H1 (cell line): ENCODE data around the gene MYL5. TPM values are rescaled to one million over a fixed set of nuclear protein-coding genes. Genes with fewer than 3 reads are reported as not detected.

Experiments used
- CTCF ChIA-PET: fragments of 300-600 bp; sonication (Branson Sonifier 250); formaldehyde crosslinking; loops from one replicate; lab custom pipeline; 2021; ENCODE audit not compliant: partially characterized antibody; lab: Charles Lee
- POLR2A ChIA-PET: fragments of 300-600 bp; sonication (Branson Sonifier 250); formaldehyde crosslinking; loops from one replicate; lab custom pipeline; 2021; ENCODE audit warnings: inconsistent platforms; ENCODE audit not compliant: partially characterized antibody; lab: Charles Lee
- DNase-seq, 2 experiments: peaks; one replicate each; pipeline versions ENCODE4 v3.0.0 to v3.0.0-alpha.2; 2010 to 2022; ENCODE audit warnings: low spot score in 2 of 2, low read depth in 1 of 2, mixed read lengths in 1 of 2
- FAIRE-seq: peaks from 2 replicates; lab custom pipeline; 2011; peaks lifted over from hg19 to GRCh38; lab: Jason Lieb, UNC
- H2AFZ ChIP-seq: 2 replicates; pipeline ENCODE4 v1.8.1; 2012; ENCODE audit warnings: low read length, inconsistent platforms
- H2AK5ac ChIP-seq: 2 replicates; pipeline ENCODE4 v1.6.1; 2013; ENCODE audit warnings: low read depth, low read length
- H2BK120ac ChIP-seq: replicated peaks from 2 replicates; pipeline ENCODE3; 2013; ENCODE audit warnings: low read depth, low read length, inconsistent platforms
- H2BK12ac ChIP-seq: 2 replicates; pipeline ENCODE4 v1.6.1; 2013; ENCODE audit warnings: low read depth, low read length
- H2BK15ac ChIP-seq: 2 replicates; pipeline ENCODE4 v1.6.1; 2013; ENCODE audit warnings: low read length
- H2BK20ac ChIP-seq: 2 replicates; pipeline ENCODE4 v1.6.1; 2013; ENCODE audit warnings: low read length
- H2BK5ac ChIP-seq: 2 replicates; pipeline ENCODE4 v1.6.1; 2013; ENCODE audit warnings: low read depth, low read length
- H3K14ac ChIP-seq: 2 replicates; pipeline ENCODE4 v1.6.1; 2013; ENCODE audit warnings: inconsistent platforms; ENCODE audit not compliant: insufficient read length
- H3K18ac ChIP-seq: 2 replicates; pipeline ENCODE4 v1.6.1; 2013; ENCODE audit warnings: low read length; ENCODE audit errors: extremely low read depth
- H3K23ac ChIP-seq: 2 replicates; pipeline ENCODE4 v1.6.1; 2013; ENCODE audit warnings: inconsistent platforms; ENCODE audit not compliant: insufficient read length
- H3K23me2 ChIP-seq: 2 replicates; pipeline ENCODE4 v1.6.1; 2013; ENCODE audit warnings: low read depth, low read length
- H3K27ac ChIP-seq: 2 replicates; pipeline ENCODE4 v1.6.1; 2011; ENCODE audit warnings: low read depth, low read length, inconsistent platforms
- H3K27me3 ChIP-seq, 4 experiments: replicated peaks in 1 of 4; 1 replicate in 1 of 4; 2 replicates in 3 of 4; pipeline versions ENCODE4 v1.6.1 to v1.8.1; 2011 to 2013; ENCODE audit warnings: low read length in 3 of 4, mild to moderate bottlenecking in 3 of 4, inconsistent platforms in 2 of 4, mixed read lengths in 2 of 4, moderate library complexity in 1 of 4; ENCODE audit not compliant: control insufficient read depth in 3 of 4, insufficient read depth in 3 of 4; ENCODE audit errors: extremely low read depth in 1 of 4
- H3K36me3 ChIP-seq, 4 experiments: 2 replicates each; pipeline versions ENCODE4 v1.6.1 to v1.8.1; 2011 to 2013; ENCODE audit warnings: mild to moderate bottlenecking in 4 of 4, low read length in 3 of 4, moderate library complexity in 2 of 4, control low read depth in 1 of 4, inconsistent platforms in 1 of 4; ENCODE audit not compliant: insufficient read depth in 4 of 4, control insufficient read depth in 2 of 4
- H3K4ac ChIP-seq: replicated peaks from 2 replicates; pipeline ENCODE3; 2013; ENCODE audit warnings: low read length, low read depth, mixed read lengths, inconsistent platforms; ENCODE audit not compliant: insufficient read length
- H3K4me1 ChIP-seq, 4 experiments: replicated peaks in 1 of 4; 1 replicate in 1 of 4; 2 replicates in 3 of 4; pipeline versions ENCODE4 v1.6.1 to v1.8.1; 2011 to 2013; ENCODE audit warnings: low read length in 3 of 4, inconsistent platforms in 2 of 4, mixed read lengths in 1 of 4; ENCODE audit not compliant: insufficient read depth in 4 of 4, control insufficient read depth in 3 of 4
- H3K4me2 ChIP-seq, 2 experiments: 2 replicates each; pipeline versions ENCODE4 v1.6.1 to v1.8.1; 2011 to 2013; ENCODE audit warnings: low read depth in 2 of 2, low read length in 2 of 2, control low read depth in 1 of 2, inconsistent platforms in 1 of 2, mild to moderate bottlenecking in 1 of 2; ENCODE audit not compliant: insufficient read depth in 1 of 2
- H3K4me3 ChIP-seq, 4 experiments: fragments of 200-600, 300-600 bp in 1 of 4; sonication (generic), shearing (Covaris generic), sonication (Bioruptor Twin) in 1 of 4; 2 replicates each; pipeline versions ENCODE4 v1.5.1 to v1.8.1; 2011 to 2016; ENCODE audit warnings: low read length in 4 of 4, low read depth in 3 of 4, control low read depth in 2 of 4, inconsistent platforms in 2 of 4, mild to moderate bottlenecking in 2 of 4, mixed read lengths in 1 of 4, moderate library complexity in 1 of 4; ENCODE audit not compliant: insufficient read depth in 2 of 4; ENCODE audit errors: extremely low read depth in 1 of 4
- H3K56ac ChIP-seq: replicated peaks from 2 replicates; pipeline ENCODE3; 2013; ENCODE audit warnings: low read depth, mild to moderate bottlenecking, mixed read lengths, low read length, inconsistent platforms; ENCODE audit not compliant: insufficient read length
- H3K79me1 ChIP-seq: 2 replicates; pipeline ENCODE4 v1.6.1; 2013; ENCODE audit warnings: low read depth, low read length, control low read depth
- H3K79me2 ChIP-seq, 2 experiments: 2 replicates each; pipeline versions ENCODE4 v1.6.1 to v1.8.1; 2012 to 2013; ENCODE audit warnings: low read length in 2 of 2, mild to moderate bottlenecking in 2 of 2, inconsistent platforms in 1 of 2; ENCODE audit not compliant: insufficient read depth in 2 of 2, control insufficient read depth in 1 of 2
- H3K9ac ChIP-seq, 4 experiments: replicated peaks in 1 of 4; 1 replicate in 1 of 4; 2 replicates in 3 of 4; pipeline versions ENCODE4 v1.6.1 to v1.8.1; 2011 to 2013; ENCODE audit warnings: low read depth in 3 of 4, low read length in 3 of 4, control low read depth in 2 of 4, mild to moderate bottlenecking in 2 of 4, moderate library complexity in 2 of 4, inconsistent platforms in 1 of 4; ENCODE audit errors: extremely low read depth in 1 of 4
- H3K9me3 ChIP-seq, 2 experiments: 2 replicates each; pipeline versions ENCODE4 v1.6.1 to v1.8.1; 2012 to 2013; ENCODE audit warnings: mild to moderate bottlenecking in 2 of 2, moderate library complexity in 2 of 2, control low read depth in 1 of 2, inconsistent platforms in 1 of 2, low read depth in 1 of 2, low read length in 1 of 2, mixed read lengths in 1 of 2; ENCODE audit not compliant: insufficient read depth in 2 of 2
- H4K20me1 ChIP-seq, 2 experiments: replicated peaks in 1 of 2; 2 replicates each; pipeline versions ENCODE3 to v1.8.1; 2011 to 2013; ENCODE audit warnings: inconsistent platforms in 2 of 2, low read length in 2 of 2, mild to moderate bottlenecking in 1 of 2; ENCODE audit not compliant: insufficient read depth in 2 of 2, control insufficient read depth in 1 of 2
- H4K5ac ChIP-seq: 2 replicates; pipeline ENCODE4 v1.6.1; 2013; ENCODE audit warnings: low read length, low read depth, mixed read lengths, inconsistent platforms; ENCODE audit not compliant: insufficient read length
- H4K8ac ChIP-seq: 2 replicates; pipeline ENCODE4 v1.8.0; 2013; ENCODE audit warnings: mild to moderate bottlenecking, moderate library complexity, low read length, inconsistent platforms; ENCODE audit not compliant: insufficient read depth; ENCODE audit errors: extremely low read depth
- H4K91ac ChIP-seq: replicated peaks from 2 replicates; pipeline ENCODE3; 2013; ENCODE audit warnings: low read length, mixed read lengths, inconsistent platforms; ENCODE audit not compliant: insufficient read length
- JUND ChIP-seq: IDR thresholded peaks from 2 replicates; pipeline ENCODE4 v1.6.1; 2011; ENCODE audit warnings: mild to moderate bottlenecking, improper control_type of control experiment, low read length
- KDM1A ChIP-seq: fragments of 200-600, 300-600 bp; sonication (generic); IDR thresholded peaks from 2 replicates; pipeline ENCODE4 v1.7.1; 2016; ENCODE audit warnings: mild to moderate bottlenecking, low read length, borderline replicate concordance
- RBBP5 ChIP-seq: IDR thresholded peaks from 2 replicates; pipeline ENCODE4 v1.7.1; 2012; ENCODE audit warnings: low read depth, mild to moderate bottlenecking, inconsistent platforms, low read length, moderate library complexity, borderline replicate concordance
- RNF2 ChIP-seq: fragments of 200-900, 300-1000 bp; sonication (generic); IDR thresholded peaks from 2 replicates; pipeline ENCODE4 v1.7.1; 2016; ENCODE audit warnings: borderline replicate concordance, low read depth, mild to moderate bottlenecking, antibody characterized with exemption, low read length; ENCODE audit not compliant: poor library complexity, severe bottlenecking; ENCODE audit errors: missing control alignments
- SIN3A ChIP-seq, 2 experiments: IDR thresholded peaks in 1 of 2; conservative IDR thresholded peaks in 1 of 2; 2 replicates each; pipeline ENCODE4 v1.6.1; 2011 to 2012; ENCODE audit warnings: low read length in 2 of 2, improper control_type of control experiment in 1 of 2, low read depth in 1 of 2, mild to moderate bottlenecking in 1 of 2
- SP1 ChIP-seq: IDR thresholded peaks from 2 replicates; pipeline ENCODE4 v1.6.1; 2011; ENCODE audit warnings: low read depth, low read length
- SP2 ChIP-seq: IDR thresholded peaks from 2 replicates; pipeline ENCODE4 v1.6.1; 2012; ENCODE audit warnings: mild to moderate bottlenecking, low read length, inconsistent platforms
- TAF1 ChIP-seq: IDR thresholded peaks from 2 replicates; pipeline ENCODE4 v1.6.1; 2011; ENCODE audit warnings: mild to moderate bottlenecking, low read depth, low read length
- WGBS, 2 experiments: shearing (Covaris generic) in 1 of 2; methylation state at CpG; one replicate each; pipeline versions ENCODE4 v1.1.6 to v1.1.7; 2013 to 2015; ENCODE audit warnings: low lambda C conversion rate in 2 of 2, mixed read lengths in 2 of 2, inconsistent platforms in 1 of 2, low coverage in 1 of 2, missing lambda C conversion rate in 1 of 2; ENCODE audit not compliant: insufficient replicate concordance in 2 of 2, insufficient coverage in 1 of 2, insufficient read length in 1 of 2; ENCODE audit errors: extremely low coverage in 1 of 2, missing lambda C conversion rate in 1 of 2; 5-methylcytosine and 5-hydroxymethylcytosine counted together
- polyA plus RNA-seq, 7 experiments: library from polyadenylated mRNA; depleted of rRNA in 3 of 7; stranded (reverse) in 5 of 7; unstranded in 2 of 7; fragments of >200 nt in 5 of 7; fragments of 200-250 nt in 2 of 7; gene quantifications; 1 replicate in 5 of 7; 2 replicates in 1 of 7; 4 replicates in 1 of 7; pipeline versions ENCODE4 v1.2.1 to v1.2.3, GENCODE V29; 2011 to 2013; ENCODE audit warnings: missing spikeins in 2 of 7, mixed read lengths in 2 of 7
- total RNA-seq: library from RNA; stranded (reverse); fragmentation: NEBNext Ultra II Directional; extraction: Animal tissue kit (Norgen Biotek cat#: 25700); gene quantifications from 2 replicates; pipeline ENCODE4 v1.2.1, GENCODE V29; 2021
- TF ChIP-seq, protein P1 (sequence below), 3 experiments: IDR thresholded peaks; 1 replicate in 2 of 3; 2 replicates in 1 of 3; pipeline versions ENCODE4 v1.5.1 to v1.6.1; 2011; ENCODE audit warnings: low read length in 3 of 3, mild to moderate bottlenecking in 3 of 3, inconsistent platforms in 2 of 3, low read depth in 1 of 3, moderate library complexity in 1 of 3; ENCODE audit not compliant: insufficient read depth in 1 of 3; ENCODE audit errors: control extremely low read depth in 1 of 3

The MYL5 gene
- total and polyA plus RNA-seq, 2 of the 8 experiments (the other 6 are each of a cell fraction or from before 2014, with no cell fraction given) = 5.7 to 6.8 TPM

DNA sequence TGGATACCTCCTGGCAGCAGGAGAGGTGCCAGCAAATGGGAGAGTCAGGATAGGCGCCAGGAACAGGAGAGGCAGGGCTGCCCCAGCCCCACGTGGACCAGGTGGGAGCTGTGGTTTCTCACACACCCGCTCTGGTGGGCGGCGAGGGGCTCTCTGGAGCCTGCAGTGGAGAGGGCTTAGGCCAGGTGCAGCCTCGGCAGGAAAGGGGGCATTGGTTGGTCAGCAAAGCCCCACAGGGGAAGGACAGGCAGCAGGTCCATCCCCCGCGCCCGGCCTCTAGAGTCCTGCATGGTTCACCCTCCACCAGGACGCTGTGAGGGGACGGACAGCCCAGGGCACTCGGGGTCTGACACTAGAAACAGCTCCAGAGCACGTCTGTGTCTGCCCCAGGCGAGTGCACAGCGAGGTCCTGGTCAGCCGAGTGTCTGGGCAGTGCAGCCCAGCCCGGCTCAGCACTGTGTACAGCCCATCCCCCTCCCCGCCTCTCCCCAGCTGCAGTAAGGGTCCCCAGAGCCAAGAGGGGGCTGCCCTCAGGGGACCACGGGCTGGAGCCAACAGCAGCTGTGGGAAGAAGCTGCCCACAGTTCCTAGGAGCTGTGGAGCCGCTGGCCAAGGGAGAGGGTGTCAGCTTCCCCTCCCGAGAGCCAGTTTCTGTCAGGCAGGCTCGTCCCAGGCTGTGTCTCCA, 8.4 kb upstream of the MYL5 start:
- DNase-seq = no peak
- TF ChIP-seq, protein P1, sequence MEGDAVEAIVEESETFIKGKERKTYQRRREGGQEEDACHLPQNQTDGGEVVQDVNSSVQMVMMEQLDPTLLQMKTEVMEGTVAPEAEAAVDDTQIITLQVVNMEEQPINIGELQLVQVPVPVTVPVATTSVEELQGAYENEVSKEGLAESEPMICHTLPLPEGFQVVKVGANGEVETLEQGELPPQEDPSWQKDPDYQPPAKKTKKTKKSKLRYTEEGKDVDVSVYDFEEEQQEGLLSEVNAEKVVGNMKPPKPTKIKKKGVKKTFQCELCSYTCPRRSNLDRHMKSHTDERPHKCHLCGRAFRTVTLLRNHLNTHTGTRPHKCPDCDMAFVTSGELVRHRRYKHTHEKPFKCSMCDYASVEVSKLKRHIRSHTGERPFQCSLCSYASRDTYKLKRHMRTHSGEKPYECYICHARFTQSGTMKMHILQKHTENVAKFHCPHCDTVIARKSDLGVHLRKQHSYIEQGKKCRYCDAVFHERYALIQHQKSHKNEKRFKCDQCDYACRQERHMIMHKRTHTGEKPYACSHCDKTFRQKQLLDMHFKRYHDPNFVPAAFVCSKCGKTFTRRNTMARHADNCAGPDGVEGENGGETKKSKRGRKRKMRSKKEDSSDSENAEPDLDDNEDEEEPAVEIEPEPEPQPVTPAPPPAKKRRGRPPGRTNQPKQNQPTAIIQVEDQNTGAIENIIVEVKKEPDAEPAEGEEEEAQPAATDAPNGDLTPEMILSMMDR (IDR thresholded peaks at IDR 0.05; ENCODE audit: control extremely low read depth in 1 of 3, insufficient read depth in 1 of 3, low read depth in 1 of 3, low read length in 3 of 3) = no peak
- TF ChIP-seq RBBP5 (no peak), TAF1 (no peak), JUND (no peak), RNF2 (no peak), SP1 (no peak), KDM1A (no peak), SP2 (no peak), SIN3A (conservative IDR thresholded peaks at IDR 0.05 in 1 of 2, IDR thresholded peaks at IDR 0.05 in 1 of 2; ENCODE audit: low read depth in 1 of 2, low read length in 2 of 2) (no peak)

More for the DNA sequence above, 8.4 kb upstream of the MYL5 start:
- Histone ChIP-seq H2BK5ac (no peak overlapping the region), H4K91ac (no peak overlapping the region), H2BK120ac (no peak overlapping the region), H3K4me1 (no peaks in the 10 kb centered on the region; a peak in 1 of 7 replicates), H4K20me1 (peaks cover 0 to 5% of the 10 kb centered on the region in 2 experiments), H3K4me2 (no peak overlapping the region), H3K79me2 (no peaks in the 10 kb centered on the region), H2BK15ac (no peak overlapping the region), H2BK20ac (no peak overlapping the region), H3K79me1 (no peaks in the 10 kb centered on the region), H3K14ac (no peak overlapping the region), H2BK12ac (no peak overlapping the region), H3K36me3 (peaks cover 0 to 5% (median 0%) of the 10 kb centered on the region in 4 experiments; a peak in 1 of 8 replicates), H2AK5ac (no peak overlapping the region), H4K5ac (no peak overlapping the region), H3K27ac (no peak overlapping the region), H3K23ac (no peak overlapping the region), H3K9ac (no peak overlapping the region), H3K56ac (no peak overlapping the region), H3K18ac (no peak overlapping the region), H3K27me3 (no peaks in the 10 kb centered on the region), H3K9me3 (no peaks in the 10 kb centered on the region), H2AFZ (no peak overlapping the region), H3K4ac (no peak overlapping the region), H3K4me3 (no peak overlapping the region), H4K8ac (no peak overlapping the region), H3K23me2 (peaks cover 4% of the 10 kb centered on the region; the same call in 1 of the 2 replicates)
- ChIA-PET CTCF (interaction anchor here (1.5 to 3.0 kb wide), 3 partner anchors 8 to 63 kb away, joined by 3 to 22 read pairs (median 11); partner anchors contain the start of genes ATP5ME and MYL5), POLR2A (interaction anchor here (0.7 to 5.0 kb wide), 10 partner anchors 7 to 87 kb away, joined by 3 to 53 read pairs (median 4); partner anchors contain the start of genes ATP5ME and MYL5)
- no peak for FAIRE-seq
- WGBS, 2 experiments = 87% methylated on average over 18 of the region's 22 CpGs; no CpG with 5 or more reads in 1 of the 2 experiments
